Measurements from ENCODE around the gene CA4. TPM values are rescaled to one million over a fixed set of nuclear protein-coding genes. Genes with fewer than 3 reads are reported as not detected.

The CA4 gene
- total and polyA plus RNA-seq, 4 donors: 50.0 to 57.6 (median 57.3) TPM

DNA sequence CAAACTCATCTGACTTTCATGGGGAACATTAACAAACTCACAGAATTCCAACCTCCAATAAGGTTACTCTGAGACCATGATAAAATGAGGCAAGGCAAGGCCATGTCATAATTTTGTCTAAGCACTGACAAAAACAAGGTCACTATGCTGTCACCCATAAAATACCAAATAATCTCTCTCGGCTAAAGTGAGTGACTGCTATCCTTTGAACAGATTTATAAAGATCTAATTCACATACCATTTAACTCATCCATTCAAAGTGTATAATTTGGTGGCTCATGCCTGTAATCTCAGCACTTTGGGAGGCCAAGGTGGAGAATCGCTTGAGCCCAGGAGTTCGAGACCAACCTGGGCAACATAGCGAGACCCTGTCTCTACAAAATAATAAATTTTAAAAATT, 20.6 kb upstream of the CA4 start:
- DNase-seq: no peak
- ATAC-seq (ENCODE audit: insufficient read depth, low FRiP score): no peak
- Histone ChIP-seq H3K9me3 (ENCODE audit: control insufficient read depth in 4 of 4, insufficient read depth in 3 of 4, low read length in 3 of 4) (no peaks in the 10 kb centered on the region), H3K4me1 (ENCODE audit: control insufficient read depth in 5 of 5, insufficient read depth in 5 of 5, low read length in 5 of 5) (peaks cover 0 to 6% (median 1%) of the 10 kb centered on the region in 5 donors), H3K36me3 (ENCODE audit: control insufficient read depth in 4 of 4, insufficient read depth in 4 of 4, low read length in 4 of 4) (peaks cover 0 to 3% (median 0%) of the 10 kb centered on the region in 4 donors), H3K27ac (ENCODE audit: low read depth in 1 of 2, low read length in 1 of 2) (no peak overlapping the region), H3K27me3 (ENCODE audit: control insufficient read depth in 3 of 3, insufficient read depth in 3 of 3, low read length in 2 of 3) (peaks cover 0 to 6% (median 0%) of the 10 kb centered on the region in 3 donors), H3K9ac (ENCODE audit: insufficient read depth in 1 of 2, low read length in 2 of 2) (no peak overlapping the region), H3K4me3 (no peak overlapping the region)
- 95 to 96% methylated on average over 4 of the region's 4 CpGs for WGBS, 2 donors
- TF ChIP-seq, protein P1, sequence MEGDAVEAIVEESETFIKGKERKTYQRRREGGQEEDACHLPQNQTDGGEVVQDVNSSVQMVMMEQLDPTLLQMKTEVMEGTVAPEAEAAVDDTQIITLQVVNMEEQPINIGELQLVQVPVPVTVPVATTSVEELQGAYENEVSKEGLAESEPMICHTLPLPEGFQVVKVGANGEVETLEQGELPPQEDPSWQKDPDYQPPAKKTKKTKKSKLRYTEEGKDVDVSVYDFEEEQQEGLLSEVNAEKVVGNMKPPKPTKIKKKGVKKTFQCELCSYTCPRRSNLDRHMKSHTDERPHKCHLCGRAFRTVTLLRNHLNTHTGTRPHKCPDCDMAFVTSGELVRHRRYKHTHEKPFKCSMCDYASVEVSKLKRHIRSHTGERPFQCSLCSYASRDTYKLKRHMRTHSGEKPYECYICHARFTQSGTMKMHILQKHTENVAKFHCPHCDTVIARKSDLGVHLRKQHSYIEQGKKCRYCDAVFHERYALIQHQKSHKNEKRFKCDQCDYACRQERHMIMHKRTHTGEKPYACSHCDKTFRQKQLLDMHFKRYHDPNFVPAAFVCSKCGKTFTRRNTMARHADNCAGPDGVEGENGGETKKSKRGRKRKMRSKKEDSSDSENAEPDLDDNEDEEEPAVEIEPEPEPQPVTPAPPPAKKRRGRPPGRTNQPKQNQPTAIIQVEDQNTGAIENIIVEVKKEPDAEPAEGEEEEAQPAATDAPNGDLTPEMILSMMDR (IDR thresholded peaks at IDR 0.05; ENCODE audit: control extremely low read depth, extremely low read depth): no peak

DNA sequence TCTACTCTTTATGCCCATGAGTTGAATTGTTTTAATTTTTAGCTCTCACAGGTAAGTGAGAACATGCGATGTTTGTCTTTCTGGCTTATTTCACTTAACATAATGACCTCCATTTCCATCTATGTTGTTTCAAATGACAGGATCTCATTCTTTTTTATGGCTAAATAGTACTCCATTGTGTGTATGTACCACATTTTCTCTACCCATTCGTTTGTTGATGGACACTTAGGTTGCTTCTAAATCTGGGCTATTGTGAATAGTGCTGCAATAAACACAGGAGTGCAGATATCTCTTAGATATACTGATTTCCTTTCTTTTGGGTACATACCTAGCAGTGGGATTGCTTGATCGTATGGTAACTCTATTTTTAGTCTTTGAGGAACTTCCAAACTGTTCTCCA, 19.3 kb upstream of the CA4 start:
- no peak overlapping the region for H3K27ac ChIP-seq (ENCODE audit: low read depth in 1 of 2, low read length in 1 of 2)
- H3K9ac ChIP-seq (ENCODE audit: insufficient read depth in 1 of 2, low read length in 2 of 2): no peak overlapping the region
- H3K36me3 ChIP-seq (ENCODE audit: control insufficient read depth in 4 of 4, insufficient read depth in 4 of 4, low read length in 4 of 4): peaks cover 0 to 3% (median 0%) of the 10 kb centered on the region in 4 donors
- H3K4me1 ChIP-seq (ENCODE audit: control insufficient read depth in 5 of 5, insufficient read depth in 5 of 5, low read length in 5 of 5): peaks cover 0 to 9% (median 8%) of the 10 kb centered on the region in 5 donors
- no peak for ATAC-seq (ENCODE audit: insufficient read depth, low FRiP score)
- TF ChIP-seq, protein P1 (IDR thresholded peaks at IDR 0.05; ENCODE audit: control extremely low read depth, extremely low read depth): no peak
- H3K27me3 ChIP-seq (ENCODE audit: control insufficient read depth in 3 of 3, insufficient read depth in 3 of 3, low read length in 2 of 3): peaks cover 0 to 6% (median 0%) of the 10 kb centered on the region in 3 donors
- no peak for DNase-seq
- H3K9me3 ChIP-seq (ENCODE audit: control insufficient read depth in 4 of 4, insufficient read depth in 3 of 4, low read length in 3 of 4): no peaks in the 10 kb centered on the region
- no peak overlapping the region for H3K4me3 ChIP-seq
- 83 to 92% methylated on average over 3 of the region's 3 CpGs for WGBS, 2 donors

DNA sequence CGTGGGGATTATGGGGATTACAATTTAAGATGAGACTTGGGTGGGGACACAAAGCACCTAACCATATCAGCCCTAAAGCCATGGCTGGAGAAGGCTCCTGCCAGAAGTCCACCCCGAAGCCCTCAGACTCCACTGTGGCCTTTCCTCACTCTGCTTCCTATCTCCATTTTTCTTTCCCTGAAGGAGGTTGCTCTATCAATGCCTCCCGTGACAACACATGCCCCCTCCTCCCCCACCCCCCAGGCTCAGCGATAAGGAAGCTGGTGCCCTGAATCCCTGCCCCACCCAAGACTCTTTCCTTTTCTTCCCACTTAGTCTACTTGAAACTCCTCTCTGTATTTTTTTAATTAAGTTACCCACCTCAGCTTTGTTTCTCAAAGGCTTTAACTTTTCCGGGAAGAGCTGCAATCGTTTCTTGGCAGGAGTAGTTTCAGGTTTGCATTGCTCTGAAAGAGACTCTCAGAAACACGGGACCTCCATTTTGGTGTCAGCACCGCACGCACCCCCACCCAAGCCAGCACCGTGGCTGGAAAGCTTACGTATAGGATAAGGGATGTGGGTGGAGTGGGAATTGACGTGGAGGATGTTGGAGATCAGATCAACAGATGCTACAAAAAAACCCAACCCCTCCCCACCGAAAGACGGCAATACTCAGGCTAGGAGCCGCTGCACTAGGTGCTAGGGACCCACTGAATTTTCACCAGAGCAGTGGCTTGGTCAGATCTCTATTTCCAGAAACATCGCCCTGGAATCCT, 15.2 kb upstream of the CA4 start:
- H3K9me3 ChIP-seq (ENCODE audit: control insufficient read depth in 4 of 4, insufficient read depth in 3 of 4, low read length in 3 of 4): no peaks in the 10 kb centered on the region
- H3K9ac ChIP-seq (ENCODE audit: insufficient read depth in 1 of 2, low read length in 2 of 2): peak overlapping the region in 1 of 2 donors; percentile 8
- TF ChIP-seq, protein P1 (IDR thresholded peaks at IDR 0.05; ENCODE audit: control extremely low read depth, extremely low read depth): no peak
- peak overlapping the region; percentile 71 to 88 for H3K27ac ChIP-seq (ENCODE audit: low read depth in 1 of 2, low read length in 1 of 2)
- H3K36me3 ChIP-seq (ENCODE audit: control insufficient read depth in 4 of 4, insufficient read depth in 4 of 4, low read length in 4 of 4): peaks cover 0 to 3% (median 0%) of the 10 kb centered on the region in 4 donors
- H3K4me1 ChIP-seq (ENCODE audit: control insufficient read depth in 5 of 5, insufficient read depth in 5 of 5, low read length in 5 of 5): peaks cover 4 to 18% (median 8%) of the 10 kb centered on the region in 5 donors
- peak in 2 of 3 donors; percentile 18 to 52 for DNase-seq
- no peak for ATAC-seq (ENCODE audit: insufficient read depth, low FRiP score)
- H3K27me3 ChIP-seq (ENCODE audit: control insufficient read depth in 3 of 3, insufficient read depth in 3 of 3, low read length in 2 of 3): peaks cover 0 to 28% (median 19%) of the 10 kb centered on the region in 3 donors
- H3K4me3 ChIP-seq: peak overlapping the region; percentile 78
- WGBS, 2 donors: 8 to 10% methylated on average over 16 of the region's 16 CpGs
